K562 (cell line): ENCODE data around the gene BPTF. TPM values are rescaled to one million over a fixed set of nuclear protein-coding genes. Genes with fewer than 3 reads are reported as not detected.

Source experiments
- ATAC-seq: fragments of 200-7000 bp; cut with Tn5 transposase; 3 replicates; pipeline ENCODE4 v1.9.1; 2020; ENCODE audit warnings: moderate library complexity
- BruUV-seq: library from RNA; stranded (reverse); fragments of 400-500 nt; replicated peaks from 2 replicates; lab custom pipeline; 2021; lab: Mats Ljungman, UMichigan
- CTCF ChIA-PET: fragments of 300-600 bp; formaldehyde crosslinking; extraction: SDS; loops from one replicate; lab custom pipeline; 2021; ENCODE audit warnings: low intra/inter-chr PET ratio; lab: Yijun Ruan, JAX
- POLR2A ChIA-PET: fragments of 300-600, 350-650 bp; sonication (Branson Sonifier 250); formaldehyde crosslinking; extraction: SDS; loops from one replicate; lab custom pipeline; 2021; ENCODE audit warnings: antibody characterized with exemption, inconsistent platforms; lab: Yijun Ruan, JAX
- DNase-seq, 4 experiments: peaks; one replicate each; pipeline versions ENCODE4 v3.0.0 to v3.0.0-alpha.2; 2011 to 2018; ENCODE audit warnings: low spot score in 3 of 4, mixed read lengths in 3 of 4; ENCODE audit errors: extremely low read depth in 1 of 4
- FAIRE-seq: peaks from 2 replicates; lab custom pipeline; 2011; peaks lifted over from hg19 to GRCh38; lab: Jason Lieb, UNC
- H2AFZ ChIP-seq: 2 replicates; pipeline ENCODE4 v1.6.0; 2011; ENCODE audit warnings: low read depth, low read length, control low read depth, inconsistent platforms
- H3K27ac ChIP-seq: fragments of 200-600 bp; 3 replicates; pipeline ENCODE4 v1.8.0; 2011; ENCODE audit warnings: low read depth, mild to moderate bottlenecking, control low read depth, inconsistent platforms, low read length, moderate library complexity, mixed read lengths; ENCODE audit errors: extremely low read depth
- H3K27me3 ChIP-seq, 2 experiments: fragments of 300-600 bp in 1 of 2; 2 replicates in 1 of 2; 3 replicates in 1 of 2; pipeline versions ENCODE4 v1.6.0 to v1.8.0; 2011; ENCODE audit warnings: inconsistent platforms in 2 of 2, low read length in 2 of 2, mild to moderate bottlenecking in 1 of 2, mixed read lengths in 1 of 2, moderate library complexity in 1 of 2; ENCODE audit not compliant: control insufficient read depth in 2 of 2, insufficient read depth in 2 of 2
- H3K36me3 ChIP-seq: fragments of 300-600 bp; 3 replicates; pipeline ENCODE4 v1.8.0; 2011; ENCODE audit warnings: mild to moderate bottlenecking, low read length, inconsistent platforms; ENCODE audit not compliant: control insufficient read depth, insufficient read depth
- H3K4me1 ChIP-seq, 2 experiments: fragments of 200-600 bp in 1 of 2; replicated peaks in 1 of 2; 2 replicates in 1 of 2; 3 replicates in 1 of 2; pipeline versions ENCODE4 v1.5.1 to v1.8.0; 2011; ENCODE audit warnings: inconsistent platforms in 2 of 2, low read length in 2 of 2, mild to moderate bottlenecking in 1 of 2, mixed read lengths in 1 of 2, moderate library complexity in 1 of 2; ENCODE audit not compliant: control insufficient read depth in 2 of 2, insufficient read depth in 2 of 2
- H3K4me2 ChIP-seq: 2 replicates; pipeline ENCODE4 v1.6.1; 2011; ENCODE audit warnings: low read length, control low read depth, inconsistent platforms, mixed read lengths; ENCODE audit not compliant: insufficient read depth
- H3K4me3 ChIP-seq: fragments of 200-600 bp; sonication (generic), shearing (Covaris generic); 2 replicates; pipeline ENCODE4 v1.5.1; 2016; ENCODE audit warnings: control low read depth, inconsistent platforms
- H3K79me2 ChIP-seq: fragments of 200-600 bp; 3 replicates; pipeline ENCODE4 v1.8.0; 2011; ENCODE audit warnings: low read length, inconsistent platforms; ENCODE audit not compliant: control insufficient read depth, insufficient read depth
- H3K9ac ChIP-seq, 2 experiments: 2 replicates each; pipeline versions ENCODE4 v1.6.0 to v1.6.1; 2011; ENCODE audit warnings: low read depth in 2 of 2, low read length in 2 of 2, control low read depth in 1 of 2, inconsistent platforms in 1 of 2, mild to moderate bottlenecking in 1 of 2, mixed read lengths in 1 of 2; ENCODE audit not compliant: insufficient read depth in 1 of 2
- H3K9me1 ChIP-seq: one replicate; pipeline ENCODE4 v1.6.0; 2011; ENCODE audit warnings: inconsistent platforms, mild to moderate bottlenecking, low read length, moderate library complexity; ENCODE audit not compliant: control insufficient read depth, insufficient read depth
- H3K9me3 ChIP-seq: replicated peaks from 2 replicates; pipeline ENCODE4 v1.5.1; 2011; ENCODE audit warnings: low read depth, low read length, inconsistent platforms; ENCODE audit not compliant: control insufficient read depth, insufficient read depth
- H4K20me1 ChIP-seq: replicated peaks from 2 replicates; pipeline ENCODE4 v1.6.1; 2011; ENCODE audit warnings: low read length, inconsistent platforms, mixed read lengths; ENCODE audit not compliant: control insufficient read depth, insufficient read depth
- BACH1 ChIP-seq: fragments of 200-800 bp; sonication (Bioruptor generic); IDR thresholded peaks from 2 replicates; pipeline ENCODE4 v1.6.1; 2016; ENCODE audit warnings: missing genetic modification characterization, missing compliant biosample characterization
- C11orf30 ChIP-seq: fragments of 450-650 bp; IDR thresholded peaks from 2 replicates; pipeline ENCODE4 v1.6.1; 2016; ENCODE audit warnings: low read depth, mild to moderate bottlenecking
- HDAC3 ChIP-seq: fragments of 450-650 bp; IDR thresholded peaks from 2 replicates; pipeline ENCODE4 v1.6.1; 2018; ENCODE audit warnings: borderline replicate concordance, mild to moderate bottlenecking, moderate library complexity; ENCODE audit not compliant: partially characterized antibody
- KDM5B ChIP-seq: fragments of 200-600 bp; sonication (generic); IDR thresholded peaks from 2 replicates; pipeline ENCODE4 v1.6.1; 2012; ENCODE audit warnings: low read depth, mild to moderate bottlenecking, moderate library complexity, low read length, control low read depth, inconsistent platforms; ENCODE audit not compliant: insufficient replicate concordance
- NR2F6 ChIP-seq: fragments of 450-650 bp; formaldehyde crosslinking; IDR thresholded peaks from 2 replicates; pipeline ENCODE4 v1.4.0; 2020; ENCODE audit warnings: mild to moderate bottlenecking
- NUFIP1 ChIP-seq: fragments of 450-650 bp; IDR thresholded peaks from 2 replicates; pipeline ENCODE4 v1.6.1; 2018; ENCODE audit not compliant: partially characterized antibody
- POLR3A ChIP-seq: IDR thresholded peaks from 2 replicates; pipeline ENCODE4 v1.6.1; 2011; ENCODE audit warnings: borderline replicate concordance, mild to moderate bottlenecking, moderate library complexity; ENCODE audit not compliant: insufficient read length, insufficient read depth; ENCODE audit errors: extremely low read depth
- POLR3G ChIP-seq: IDR thresholded peaks from 2 replicates; pipeline ENCODE4 v1.6.1; 2011; ENCODE audit not compliant: insufficient read length, insufficient replicate concordance; ENCODE audit errors: extremely low read depth
- PYGO2 ChIP-seq: fragments of 450-650 bp; IDR thresholded peaks from 2 replicates; pipeline ENCODE4 v1.6.1; 2016; ENCODE audit warnings: mild to moderate bottlenecking, missing genetic modification characterization, moderate library complexity, missing compliant biosample characterization
- RAD51 ChIP-seq: fragments of 450-650 bp; IDR thresholded peaks from 2 replicates; pipeline ENCODE4 v1.7.1; 2016; ENCODE audit warnings: low read depth, mild to moderate bottlenecking, borderline replicate concordance
- TAF15 ChIP-seq: fragments of 200-400 bp; formaldehyde crosslinking; IDR thresholded peaks from 2 replicates; pipeline ENCODE4 v1.6.1; 2017; ENCODE audit warnings: mild to moderate bottlenecking, low read depth, low read length, moderate library complexity
- TFAM ChIP-seq: fragments of 250-450 bp; sonication (Bioruptor Pico); conservative IDR thresholded peaks from 2 replicates; pipeline ENCODE4 v1.5.0; 2021; ENCODE audit warnings: mild to moderate bottlenecking, moderate library complexity
- WGBS: fragments of 100-300 bp; shearing (Covaris generic); methylation state at CpG from one replicate; pipeline ENCODE4 v1.1.6; 2016; ENCODE audit warnings: low coverage, mixed read lengths; ENCODE audit not compliant: insufficient coverage; ENCODE audit errors: missing lambda C conversion rate; 5-methylcytosine and 5-hydroxymethylcytosine counted together
- in situ Hi-C: fragments of 300-500 bp; cut with MboI; formaldehyde crosslinking; loops from 4 replicates; pipeline ENCODE4 v1.15.0; 2018; ENCODE audit warnings: inconsistent platforms, mixed read lengths
- intact Hi-C: fragments of 100-400 bp; cut with micrococcal nuclease; formaldehyde crosslinking; loops from 2 replicates; pipeline ENCODE4 v1.14.2; 2022
- polyA plus RNA-seq, 8 experiments: library from polyadenylated mRNA; depleted of rRNA in 4 of 8; stranded (reverse) in 5 of 8; unstranded in 3 of 8; fragments of >200 nt; fragmentation: Nextera tagmentation in 2 of 8; fragmentation: Illumina TruSeq in 1 of 8; extraction: Ambion mirVana in 2 of 8; extraction: Trizol in 1 of 8; gene quantifications; 2 replicates each; pipeline versions ENCODE4 v1.2.1 to v1.2.3, GENCODE V29; 2011 to 2014; ENCODE audit warnings: inconsistent platforms in 1 of 8, missing spikeins in 1 of 8
- total RNA-seq, 7 experiments: library from RNA; depleted of rRNA in 6 of 7; stranded (reverse); fragments of >200 nt in 6 of 7; fragmentation: Illumina TruSeq in 2 of 7; extraction: Trizol in 2 of 7; gene quantifications; 2 replicates each; pipeline versions ENCODE4 v1.2.1 to v1.2.3, GENCODE V29; 2011 to 2021; ENCODE audit warnings: low replicate concordance in 1 of 7
- TF ChIP-seq, protein P1 (sequence below): sonication (generic); formaldehyde crosslinking; IDR thresholded peaks from 2 replicates; pipeline ENCODE4 v1.8.0; 2023; ENCODE audit warnings: mild to moderate bottlenecking, missing genetic modification reagents
- TF ChIP-seq, protein P2 (sequence below): sonication (generic); formaldehyde crosslinking; IDR thresholded peaks from 2 replicates; pipeline ENCODE4 v1.8.0; 2022; ENCODE audit warnings: mild to moderate bottlenecking, missing genetic modification reagents
- TF ChIP-seq, protein P3 (sequence below): fragments of 250-450 bp; sonication (Bioruptor Pico); IDR thresholded peaks from 2 replicates; pipeline ENCODE4 v1.8.0; 2021; ENCODE audit warnings: borderline replicate concordance, mild to moderate bottlenecking, moderate library complexity; ENCODE audit not compliant: poor library complexity, severe bottlenecking

Gene BPTF
- total and polyA plus RNA-seq, 9 of the 15 experiments (the other 6 are each of a cell fraction or from before 2014, with no cell fraction given): 12.5 to 52.1 (median 26.9) TPM

GRCh38 chr17:67982034-67982640 is 156.8 kb downstream of the BPTF start (continued):
- no peak for TF ChIP-seq C11orf30
- TF ChIP-seq BACH1 (tag): no peak
- no peak for TF ChIP-seq POLR3A
- TF ChIP-seq RAD51: no peak

DNA sequence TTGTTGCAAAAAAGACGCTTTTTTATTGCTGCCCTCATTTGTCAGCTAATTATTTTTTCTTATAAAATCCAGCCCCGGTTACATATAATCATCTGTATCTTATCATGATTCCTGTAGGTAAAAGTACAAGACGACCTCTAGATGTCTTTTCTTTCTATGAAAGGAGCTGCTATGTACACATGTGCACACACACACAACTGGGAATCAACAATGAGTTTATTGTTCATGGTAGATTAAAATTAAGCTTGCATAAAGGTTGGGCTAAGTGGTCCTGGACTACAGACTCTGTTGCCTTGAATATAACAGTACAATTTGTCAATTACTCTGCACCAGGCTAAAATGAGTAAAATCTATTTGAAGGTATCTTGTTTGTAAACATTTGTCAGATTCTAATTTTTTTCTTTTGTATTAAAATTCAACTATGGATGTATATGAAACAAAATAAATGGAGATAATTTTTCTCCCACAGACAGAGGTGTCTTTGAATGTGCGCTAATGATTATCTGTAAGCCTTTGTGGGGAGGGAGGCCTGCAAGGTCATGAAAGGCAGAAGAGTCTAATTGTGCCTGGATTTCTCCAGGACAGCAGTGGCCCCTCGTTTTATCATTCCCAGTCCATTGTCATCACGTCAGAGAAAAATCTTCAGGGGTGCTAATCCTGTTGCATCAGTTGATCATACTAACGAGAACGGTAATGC is 157.5 kb downstream of the BPTF start:
- Histone ChIP-seq H3K27me3 (no peaks in the 10 kb centered on the region), H3K4me3 (no peak overlapping the region), H3K9me1 (no peaks in the 10 kb centered on the region), H3K27ac (no peak overlapping the region), H3K9ac (no peak overlapping the region), H3K4me2 (no peak overlapping the region), H2AFZ (no peak overlapping the region), H3K9me3 (no peaks in the 10 kb centered on the region), H3K36me3 (no peaks in the 10 kb centered on the region), H4K20me1 (no peaks in the 10 kb centered on the region), H3K4me1 (no peaks in the 10 kb centered on the region), H3K79me2 (no peaks in the 10 kb centered on the region)
- intact Hi-C loops: no loop called here
- no TSS peak for BruUV-seq
- FAIRE-seq (no peak), DNase-seq (no peak), ATAC-seq (no peak)
- in situ Hi-C loops: no loop called here
- 50% methylated on average over 8 of the region's 8 CpGs for WGBS
- POLR2A ChIA-PET: interaction anchor here (0.7 to 0.9 kb wide), 2 partner anchors 8 to 11 kb away, joined by 3 read pairs; no protein-coding TSS in a partner anchor
- CTCF ChIA-PET: no interaction called here
- TF ChIP-seq NR2F6: no peak
- TF ChIP-seq, protein P1, sequence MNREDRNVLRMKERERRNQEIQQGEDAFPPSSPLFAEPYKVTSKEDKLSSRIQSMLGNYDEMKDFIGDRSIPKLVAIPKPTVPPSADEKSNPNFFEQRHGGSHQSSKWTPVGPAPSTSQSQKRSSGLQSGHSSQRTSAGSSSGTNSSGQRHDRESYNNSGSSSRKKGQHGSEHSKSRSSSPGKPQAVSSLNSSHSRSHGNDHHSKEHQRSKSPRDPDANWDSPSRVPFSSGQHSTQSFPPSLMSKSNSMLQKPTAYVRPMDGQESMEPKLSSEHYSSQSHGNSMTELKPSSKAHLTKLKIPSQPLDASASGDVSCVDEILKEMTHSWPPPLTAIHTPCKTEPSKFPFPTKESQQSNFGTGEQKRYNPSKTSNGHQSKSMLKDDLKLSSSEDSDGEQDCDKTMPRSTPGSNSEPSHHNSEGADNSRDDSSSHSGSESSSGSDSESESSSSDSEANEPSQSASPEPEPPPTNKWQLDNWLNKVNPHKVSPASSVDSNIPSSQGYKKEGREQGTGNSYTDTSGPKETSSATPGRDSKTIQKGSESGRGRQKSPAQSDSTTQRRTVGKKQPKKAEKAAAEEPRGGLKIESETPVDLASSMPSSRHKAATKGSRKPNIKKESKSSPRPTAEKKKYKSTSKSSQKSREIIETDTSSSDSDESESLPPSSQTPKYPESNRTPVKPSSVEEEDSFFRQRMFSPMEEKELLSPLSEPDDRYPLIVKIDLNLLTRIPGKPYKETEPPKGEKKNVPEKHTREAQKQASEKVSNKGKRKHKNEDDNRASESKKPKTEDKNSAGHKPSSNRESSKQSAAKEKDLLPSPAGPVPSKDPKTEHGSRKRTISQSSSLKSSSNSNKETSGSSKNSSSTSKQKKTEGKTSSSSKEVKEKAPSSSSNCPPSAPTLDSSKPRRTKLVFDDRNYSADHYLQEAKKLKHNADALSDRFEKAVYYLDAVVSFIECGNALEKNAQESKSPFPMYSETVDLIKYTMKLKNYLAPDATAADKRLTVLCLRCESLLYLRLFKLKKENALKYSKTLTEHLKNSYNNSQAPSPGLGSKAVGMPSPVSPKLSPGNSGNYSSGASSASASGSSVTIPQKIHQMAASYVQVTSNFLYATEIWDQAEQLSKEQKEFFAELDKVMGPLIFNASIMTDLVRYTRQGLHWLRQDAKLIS (CRISPR knock-in tag): no peak
- TF ChIP-seq POLR3G: no peak
- no peak for TF ChIP-seq TFAM (CRISPR knock-in tag)
- no peak for TF ChIP-seq NUFIP1
- no peak for TF ChIP-seq PYGO2 (tag)
- no peak for TF ChIP-seq TAF15
- no peak for TF ChIP-seq HDAC3
- TF ChIP-seq KDM5B: no peak
- TF ChIP-seq, protein P2, sequence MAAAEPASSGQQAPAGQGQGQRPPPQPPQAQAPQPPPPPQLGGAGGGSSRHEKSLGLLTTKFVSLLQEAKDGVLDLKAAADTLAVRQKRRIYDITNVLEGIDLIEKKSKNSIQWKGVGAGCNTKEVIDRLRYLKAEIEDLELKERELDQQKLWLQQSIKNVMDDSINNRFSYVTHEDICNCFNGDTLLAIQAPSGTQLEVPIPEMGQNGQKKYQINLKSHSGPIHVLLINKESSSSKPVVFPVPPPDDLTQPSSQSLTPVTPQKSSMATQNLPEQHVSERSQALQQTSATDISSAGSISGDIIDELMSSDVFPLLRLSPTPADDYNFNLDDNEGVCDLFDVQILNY (CRISPR knock-in tag): no peak
- TF ChIP-seq, protein P3, sequence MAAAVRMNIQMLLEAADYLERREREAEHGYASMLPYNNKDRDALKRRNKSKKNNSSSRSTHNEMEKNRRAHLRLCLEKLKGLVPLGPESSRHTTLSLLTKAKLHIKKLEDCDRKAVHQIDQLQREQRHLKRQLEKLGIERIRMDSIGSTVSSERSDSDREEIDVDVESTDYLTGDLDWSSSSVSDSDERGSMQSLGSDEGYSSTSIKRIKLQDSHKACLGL: no peak
